GM12892 (cell line): ENCODE data around the gene GON7.

Source experiments
- POLR2A ChIP-seq: IDR thresholded peaks from 2 replicates; pipeline ENCODE4 v1.6.1; 2011; ENCODE audit warnings: low read depth, low read length, control low read depth
- POLR2AphosphoS5 ChIP-seq: IDR thresholded peaks from 2 replicates; pipeline ENCODE4 v1.6.1; 2011; ENCODE audit warnings: low read depth, low read length, control low read depth
- TAF1 ChIP-seq: IDR thresholded peaks from 2 replicates; pipeline ENCODE4 v1.6.1; 2011; ENCODE audit warnings: low read depth, mild to moderate bottlenecking, control low read depth, low read length, borderline replicate concordance

DNA sequence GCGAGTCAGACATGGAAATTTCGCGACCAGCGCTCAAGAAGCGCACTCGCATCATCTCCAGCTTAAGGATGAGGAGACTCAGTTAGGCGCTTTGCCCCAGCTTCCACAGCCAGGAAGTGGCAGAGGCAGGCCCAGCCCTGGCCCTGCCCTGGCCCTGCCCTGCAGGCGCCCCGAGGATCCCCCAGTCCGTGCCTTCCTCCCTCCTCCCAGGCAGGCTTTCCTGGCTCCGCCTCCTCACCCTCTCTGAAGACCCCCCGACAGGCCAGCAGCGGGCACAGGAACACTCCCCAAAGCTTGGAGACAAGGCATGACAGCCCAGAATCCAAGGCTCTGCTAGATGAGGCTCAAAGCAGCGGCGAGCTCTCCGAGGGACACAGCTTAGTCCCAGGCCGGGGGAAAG, 25.3 kb upstream of the GON7 start:
- TF ChIP-seq POLR2A (no peak), POLR2AphosphoS5 (no peak), TAF1 (no peak)
